ENCODE measurements around the gene SLC16A10. TPM values are rescaled to one million over a fixed set of nuclear protein-coding genes. Genes with fewer than 3 reads are reported as not detected.

The SLC16A10 gene
- total RNA-seq, 1 donor from 2014 or later, result 0.02 TPM

GRCh38 chr6:111237852-111238251, 150.5 kb downstream of the SLC16A10 start:
- H3K27me3 Mint-ChIP-seq (ENCODE audit: low read depth), result no peaks in the 10 kb centered on the region
- no peaks in the 10 kb centered on the region for H3K36me3 Mint-ChIP-seq (ENCODE audit: low read depth)
- H3K27ac Mint-ChIP-seq (ENCODE audit: unreplicated experiment), result no peak overlapping the region
- no peak for TF ChIP-seq CTCF (IDR thresholded peaks at IDR 0.05)
- peaks cover 21% of the 10 kb centered on the region for H3K4me1 Mint-ChIP-seq (ENCODE audit: low read depth)
- no peak for DNase-seq (ENCODE audit: low spot score)
- H3K4me3 Mint-ChIP-seq (ENCODE audit: unreplicated experiment), result no peak overlapping the region
- no peaks in the 10 kb centered on the region for H3K9me3 Mint-ChIP-seq (ENCODE audit: low read depth)

GRCh38 chr6:111238464-111239119, 151.3 kb downstream of the SLC16A10 start:
- H3K4me1 Mint-ChIP-seq (ENCODE audit: low read depth), result peaks cover 21% of the 10 kb centered on the region
- H3K9me3 Mint-ChIP-seq (ENCODE audit: low read depth), result no peaks in the 10 kb centered on the region
- no peak for DNase-seq (ENCODE audit: low spot score)
- H3K36me3 Mint-ChIP-seq (ENCODE audit: low read depth), result no peaks in the 10 kb centered on the region
- no peak for TF ChIP-seq CTCF (IDR thresholded peaks at IDR 0.05)
- peak overlapping the region; percentile 22 for H3K27ac Mint-ChIP-seq (ENCODE audit: unreplicated experiment)
- no peak overlapping the region for H3K4me3 Mint-ChIP-seq (ENCODE audit: unreplicated experiment)
- no peaks in the 10 kb centered on the region for H3K27me3 Mint-ChIP-seq (ENCODE audit: low read depth)

- no peak overlapping the region for H3K4me3 Mint-ChIP-seq (ENCODE audit: unreplicated experiment)
Observed at GRCh38 chr6:111239461-111239860, 152.2 kb downstream of the SLC16A10 start.

GRCh38 chr6:111242452-111242851, 155.1 kb downstream of the SLC16A10 start:
- Mint-ChIP-seq H3K9me3 (ENCODE audit: low read depth) (no peaks in the 10 kb centered on the region), H3K4me3 (ENCODE audit: unreplicated experiment) (no peak overlapping the region), H3K4me1 (ENCODE audit: low read depth) (peaks cover 18% of the 10 kb centered on the region), H3K27me3 (ENCODE audit: low read depth) (no peaks in the 10 kb centered on the region), H3K36me3 (ENCODE audit: low read depth) (no peaks in the 10 kb centered on the region), H3K27ac (ENCODE audit: unreplicated experiment) (peak overlapping the region; percentile 74)
- TF ChIP-seq CTCF (IDR thresholded peaks at IDR 0.05), result no peak
- DNase-seq (ENCODE audit: low spot score), result no peak

More at GRCh38 chr6:111239461-111239860, 152.2 kb downstream of the SLC16A10 start:
- H3K4me1 Mint-ChIP-seq (ENCODE audit: low read depth), result peaks cover 18% of the 10 kb centered on the region
- H3K27me3 Mint-ChIP-seq (ENCODE audit: low read depth), result no peaks in the 10 kb centered on the region
- no peak for DNase-seq (ENCODE audit: low spot score)
- no peaks in the 10 kb centered on the region for H3K9me3 Mint-ChIP-seq (ENCODE audit: low read depth)
- no peak overlapping the region for H3K27ac Mint-ChIP-seq (ENCODE audit: unreplicated experiment)
- H3K36me3 Mint-ChIP-seq (ENCODE audit: low read depth), result no peaks in the 10 kb centered on the region
- TF ChIP-seq CTCF (IDR thresholded peaks at IDR 0.05), result no peak

GRCh38 chr6:111243095-111243494, 155.8 kb downstream of the SLC16A10 start:
- Mint-ChIP-seq H3K4me3 (ENCODE audit: unreplicated experiment) (no peak overlapping the region), H3K27ac (ENCODE audit: unreplicated experiment) (no peak overlapping the region), H3K4me1 (ENCODE audit: low read depth) (peaks cover 18% of the 10 kb centered on the region), H3K36me3 (ENCODE audit: low read depth) (no peaks in the 10 kb centered on the region), H3K27me3 (ENCODE audit: low read depth) (no peaks in the 10 kb centered on the region), H3K9me3 (ENCODE audit: low read depth) (no peaks in the 10 kb centered on the region)
- DNase-seq (ENCODE audit: low spot score), result no peak
- no peak for TF ChIP-seq CTCF (IDR thresholded peaks at IDR 0.05)

Data from chondrocyte (in vitro differentiated cells).